SK-N-MC (cell line): ENCODE measurements around the gene SYPL2.

Experiments
- DNase-seq: peaks from one replicate; pipeline ENCODE4 v3.0.0-alpha.2; 2011; ENCODE audit warnings: low read depth, low spot score
- H3K27ac ChIP-seq: fragments of 200-600 bp; sonication (generic); 2 replicates; pipeline ENCODE4 v1.5.1; 2016; ENCODE audit warnings: mixed run types
- H3K36me3 ChIP-seq: fragments of 200-600 bp; sonication (generic); 2 replicates; pipeline ENCODE4 v1.6.1; 2017; ENCODE audit warnings: antibody characterized with exemption, low read length, mixed read lengths; ENCODE audit not compliant: insufficient read depth
- H3K4me3 ChIP-seq: fragments of 200-600 bp; sonication (generic); 2 replicates; pipeline ENCODE4 v1.5.1; 2016
- H3K9ac ChIP-seq: fragments of 200-600 bp; sonication (generic); 2 replicates; pipeline ENCODE4 v1.8.0; 2017; ENCODE audit warnings: mixed run types, mixed read lengths; ENCODE audit not compliant: insufficient read length
- H3K9me3 ChIP-seq: fragments of 200-600 bp; sonication (generic); 2 replicates; pipeline ENCODE4 v1.6.1; 2017; ENCODE audit warnings: low read depth, mild to moderate bottlenecking, antibody characterized with exemption, low read length, moderate library complexity, mixed read lengths
- EZH2 ChIP-seq: fragments of 200-600 bp; sonication (generic); IDR thresholded peaks from one replicate; pipeline ENCODE4 v1.6.1; 2017; ENCODE audit warnings: antibody characterized with exemption
- FOXP2 ChIP-seq: optimal IDR thresholded peaks from 2 replicates; pipeline ENCODE3; 2011; ENCODE audit warnings: mild to moderate bottlenecking, moderate library complexity; ENCODE audit not compliant: insufficient read depth; ENCODE audit errors: extremely low read length, control extremely low read depth
- POLR2AphosphoS5 ChIP-seq: IDR thresholded peaks from 2 replicates; pipeline ENCODE4 v1.6.1; 2012; ENCODE audit warnings: mild to moderate bottlenecking, low read depth, low read length, borderline replicate concordance

Gene SYPL2

GRCh38 chr1:109484519-109484975 is 18.2 kb downstream of the SYPL2 start:
- Histone ChIP-seq H3K36me3 (peaks cover 6% of the 10 kb centered on the region; the same call in 1 of the 2 replicates), H3K27ac (peak overlapping the region; percentile 93; the same call in 1 of the 2 replicates), H3K9ac (peak overlapping the region; percentile 96), H3K4me3 (peak overlapping the region; percentile 98), H3K9me3 (no peaks in the 10 kb centered on the region)
- no peak for DNase-seq
- TF ChIP-seq FOXP2 = no peak
- no peak for TF ChIP-seq POLR2AphosphoS5
- TF ChIP-seq EZH2 = no peak

DNA sequence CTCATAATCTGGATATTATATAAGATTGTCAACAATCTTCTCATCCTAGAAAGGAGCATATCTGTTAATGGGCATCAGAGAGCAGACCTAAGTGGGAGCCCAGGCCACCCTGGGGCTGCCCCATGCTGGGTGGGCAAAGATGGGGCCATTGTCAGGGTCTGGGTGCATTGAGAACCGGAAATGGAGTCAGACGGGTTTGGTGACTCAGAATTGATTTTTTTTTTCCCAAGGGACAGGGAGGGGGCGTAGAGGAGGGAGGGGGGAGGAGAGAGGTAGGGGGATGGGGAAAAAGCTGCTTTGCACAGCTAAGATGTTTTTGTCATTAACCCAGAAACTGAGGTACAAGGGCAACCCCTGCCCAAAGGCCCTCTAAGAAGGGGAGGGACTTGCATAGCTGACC is 18.7 kb downstream of the SYPL2 start:
- H3K9ac ChIP-seq = peak overlapping the region; percentile 96
- peak overlapping the region; percentile 98 for H3K4me3 ChIP-seq
- H3K27ac ChIP-seq = no peak overlapping the region
- TF ChIP-seq EZH2 (no peak), FOXP2 (no peak), POLR2AphosphoS5 (no peak)
- H3K36me3 ChIP-seq = peaks cover 6% of the 10 kb centered on the region; the same call in 1 of the 2 replicates
- no peaks in the 10 kb centered on the region for H3K9me3 ChIP-seq
- DNase-seq = no peak

GRCh38 chr1:109487261-109487660 is 20.9 kb downstream of the SYPL2 start:
- H3K9ac ChIP-seq = no peak overlapping the region
- no peak overlapping the region for H3K4me3 ChIP-seq
- no peak overlapping the region for H3K27ac ChIP-seq
- no peak for TF ChIP-seq FOXP2
- TF ChIP-seq EZH2 = no peak
- no peak for TF ChIP-seq POLR2AphosphoS5
- DNase-seq = no peak
- peaks cover 6% of the 10 kb centered on the region; the same call in 1 of the 2 replicates for H3K36me3 ChIP-seq
- H3K9me3 ChIP-seq = no peaks in the 10 kb centered on the region

- no peak overlapping the region for H3K9ac ChIP-seq
- no peaks in the 10 kb centered on the region for H3K9me3 ChIP-seq
- H3K27ac ChIP-seq = no peak overlapping the region
- no peak for TF ChIP-seq POLR2AphosphoS5
- DNase-seq = no peak
- H3K36me3 ChIP-seq = peaks cover 6% of the 10 kb centered on the region; the same call in 1 of the 2 replicates
- no peak overlapping the region for H3K4me3 ChIP-seq
Measured at GRCh38 chr1:109488201-109488600, 21.9 kb downstream of the SYPL2 start.

DNA sequence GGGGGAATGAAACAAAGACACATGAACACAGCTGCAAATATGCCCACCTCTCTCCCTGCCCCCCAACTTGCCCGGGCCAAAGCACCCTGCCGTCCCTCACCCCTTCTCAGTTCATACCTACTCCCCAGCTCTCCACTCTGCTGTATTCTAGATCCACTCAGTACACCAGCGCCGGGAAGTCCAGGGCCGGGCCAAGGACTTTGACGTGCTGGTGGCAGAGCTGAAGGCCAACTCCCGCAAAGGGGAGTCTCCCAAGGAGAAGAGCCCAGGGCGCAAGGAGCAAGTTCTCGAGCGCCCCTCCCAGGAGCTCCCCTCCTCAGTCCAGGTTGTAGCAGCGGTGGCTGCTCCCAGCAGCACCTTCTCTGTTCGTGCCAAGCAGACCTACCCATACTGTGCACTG is 22.4 kb downstream of the SYPL2 start:
- Histone ChIP-seq H3K36me3 (peaks cover 6% of the 10 kb centered on the region; the same call in 1 of the 2 replicates), H3K4me3 (no peak overlapping the region), H3K9ac (no peak overlapping the region), H3K9me3 (no peaks in the 10 kb centered on the region), H3K27ac (no peak overlapping the region)
- TF ChIP-seq POLR2AphosphoS5 = no peak
- no peak for TF ChIP-seq FOXP2
- no peak for TF ChIP-seq EZH2
- no peak for DNase-seq

DNA sequence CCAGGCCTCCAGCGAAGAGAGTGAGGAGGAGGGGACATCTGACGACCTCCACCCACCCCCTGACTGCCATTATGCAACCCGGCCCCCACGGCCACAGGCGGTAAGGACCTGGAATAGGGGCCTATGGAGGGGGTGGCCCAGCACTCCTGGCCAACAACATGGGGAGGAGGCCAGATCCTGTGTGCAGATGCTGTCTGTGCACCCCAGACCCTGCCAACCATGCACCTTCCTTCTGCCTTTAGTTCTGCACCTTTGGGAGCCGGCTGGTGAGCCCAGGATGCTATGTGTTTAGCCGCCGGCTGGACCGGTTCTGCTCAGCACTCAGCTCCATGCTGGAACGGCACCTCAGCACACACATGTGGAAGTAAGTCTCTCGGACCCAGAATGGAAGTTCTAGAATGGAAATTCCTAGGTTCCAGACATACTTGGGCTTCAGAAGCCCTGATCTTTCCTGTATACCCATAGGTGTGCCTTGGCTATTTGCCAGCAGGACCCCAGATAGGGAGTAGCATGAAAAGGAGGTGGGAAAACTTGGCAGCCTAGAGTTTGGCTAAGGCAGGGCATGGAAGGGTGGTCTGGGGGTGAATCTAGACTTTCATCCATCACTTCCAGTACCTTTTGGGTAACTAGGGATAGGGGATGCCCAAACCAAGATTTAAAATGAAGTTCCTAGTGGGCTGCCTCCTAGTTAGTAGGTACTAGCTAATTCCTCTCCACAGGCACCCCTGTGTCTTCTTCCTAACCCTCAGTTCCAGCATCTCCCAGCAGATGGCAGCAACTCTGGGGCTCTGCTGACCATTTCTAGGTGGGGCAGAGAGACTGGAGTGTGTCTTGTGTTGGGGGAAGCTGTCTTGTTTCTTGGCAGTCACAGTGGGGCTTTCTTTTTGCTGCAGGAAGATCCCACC is 23.9 kb downstream of the SYPL2 start:
- Histone ChIP-seq H3K9ac (no peak overlapping the region), H3K4me3 (no peak overlapping the region), H3K36me3 (peaks cover 6% of the 10 kb centered on the region; the same call in 1 of the 2 replicates), H3K9me3 (no peaks in the 10 kb centered on the region), H3K27ac (no peak overlapping the region)
- TF ChIP-seq EZH2 (no peak), POLR2AphosphoS5 (no peak), FOXP2 (no peak)
- DNase-seq = no peak

- no peak overlapping the region for H3K4me3 ChIP-seq
- H3K36me3 ChIP-seq = peaks cover 6% of the 10 kb centered on the region; the same call in 1 of the 2 replicates
- H3K9me3 ChIP-seq = no peaks in the 10 kb centered on the region
- no peak overlapping the region for H3K27ac ChIP-seq
- TF ChIP-seq POLR2AphosphoS5 (no peak), FOXP2 (no peak), EZH2 (no peak)
- no peak overlapping the region for H3K9ac ChIP-seq
- DNase-seq = no peak
Measured at GRCh38 chr1:109490934-109491302, 24.6 kb downstream of the SYPL2 start.

DNA sequence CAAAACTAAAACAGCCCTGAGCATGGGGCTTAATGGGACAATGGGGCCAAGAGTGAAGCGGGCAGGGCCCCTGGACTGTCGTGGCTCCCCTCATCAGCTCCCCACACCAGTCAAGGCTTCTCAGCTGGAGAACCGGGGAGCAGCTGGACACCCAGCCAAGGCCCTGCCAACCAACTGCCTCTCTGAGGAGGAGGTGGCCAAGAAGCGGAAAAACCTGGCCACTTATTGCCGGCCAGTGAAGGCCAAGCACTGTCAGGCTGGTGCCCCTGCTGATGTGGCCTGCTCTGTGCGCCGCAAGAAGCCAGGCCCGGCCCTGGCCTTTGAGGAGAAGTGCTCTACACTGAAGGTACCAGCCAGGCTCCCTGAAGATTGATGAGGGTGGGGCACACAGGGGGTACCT is 25.0 kb downstream of the SYPL2 start:
- Histone ChIP-seq H3K9me3 (no peaks in the 10 kb centered on the region), H3K36me3 (peaks cover 10% of the 10 kb centered on the region; the same call in 1 of the 2 replicates), H3K9ac (no peak overlapping the region), H3K27ac (no peak overlapping the region), H3K4me3 (no peak overlapping the region)
- no peak for TF ChIP-seq POLR2AphosphoS5
- no peak for TF ChIP-seq EZH2
- no peak for TF ChIP-seq FOXP2
- DNase-seq = no peak
